Transverse colon (tissue), 4 donors: Measurements from ENCODE around the gene CABLES2. TPM values are rescaled to one million over a fixed set of nuclear protein-coding genes. Genes with fewer than 3 reads are reported as not detected.

ENCODE experiments used
- DNase-seq: peaks from one replicate; pipeline ENCODE4 v3.0.0-alpha.2; 2019
- H3K27ac ChIP-seq, 4 donors: fragments of 200-600 bp; sonication (generic); 2 replicates each; pipeline ENCODE4 v1.5.1; 2016 to 2018; ENCODE audit warnings: inconsistent platforms in 4 of 4
- H3K27me3 ChIP-seq: fragments of 200-600 bp; sonication (generic); 2 replicates; pipeline ENCODE4 v1.5.1; 2017; ENCODE audit warnings: inconsistent platforms
- H3K36me3 ChIP-seq, 4 donors: fragments of 200-600 bp; sonication (generic); 2 replicates each; pipeline ENCODE4 v1.5.1; 2017 to 2019; ENCODE audit warnings: inconsistent platforms in 4 of 4
- H3K4me1 ChIP-seq, 4 donors: fragments of 200-600 bp; sonication (generic); 2 replicates each; pipeline ENCODE4 v1.5.1; 2017 to 2020; ENCODE audit warnings: inconsistent platforms in 4 of 4
- H3K4me3 ChIP-seq, 4 donors: fragments of 200-600 bp; sonication (generic); 1 replicate in 1 of 4; 2 replicates in 3 of 4; pipeline versions ENCODE4 v1.5.1 to v1.6.1; 2017 to 2019; ENCODE audit warnings: inconsistent platforms in 4 of 4
- H3K9me3 ChIP-seq, 2 donors: fragments of 200-600 bp; sonication (generic); 2 replicates each; pipeline ENCODE4 v1.5.1; 2017 to 2019; ENCODE audit warnings: inconsistent platforms in 2 of 2
- CTCF ChIP-seq, 5 experiments: fragments of 200-600 bp in 3 of 5; fragments of 450-650 bp in 2 of 5; sonication (generic) in 3 of 5; IDR thresholded peaks; 1 replicate in 2 of 5; 2 replicates in 3 of 5; pipeline ENCODE4 v1.5.1; 2016 to 2017; ENCODE audit warnings: antibody characterized with exemption in 5 of 5, inconsistent platforms in 3 of 5, mild to moderate bottlenecking in 2 of 5, moderate library complexity in 1 of 5
- EP300 ChIP-seq: sonication (generic); formaldehyde crosslinking; IDR thresholded peaks from one replicate; pipeline ENCODE4 v1.6.1; 2017; ENCODE audit warnings: antibody characterized with exemption, low read depth
- POLR2A ChIP-seq: fragments of 450-650 bp; IDR thresholded peaks from one replicate; pipeline ENCODE4 v1.6.1; 2016; ENCODE audit warnings: antibody characterized with exemption, mild to moderate bottlenecking, moderate library complexity
- POLR2AphosphoS5 ChIP-seq, 3 donors: sonication (generic); formaldehyde crosslinking; IDR thresholded peaks; one replicate each; pipeline ENCODE4 v1.6.1; 2016; ENCODE audit warnings: antibody characterized with exemption in 3 of 3
- WGBS, 2 donors: methylation state at CpG; one replicate each; pipeline ENCODE4 v1.1.5; 2018; ENCODE audit warnings: low coverage in 1 of 2; 5-methylcytosine and 5-hydroxymethylcytosine counted together
- in situ Hi-C, 4 donors: fragments of 200-750 bp; cut with MboI; loops; one replicate each; pipeline versions ENCODE4 v1.15.0 to v1.15.1; 2017; ENCODE audit warnings: low sequenced_read_pairs in 3 of 4, low pct_ligation_motif_present in 1 of 4, low pct_unique_long_range_greater_than_20kb in 1 of 4
- intact Hi-C: fragments of 100-400 bp; cut with DNase I; formaldehyde crosslinking; loops from one replicate; pipeline ENCODE4 v1.15.1; 2023; ENCODE audit warnings: low total_unique reads
- total RNA-seq, 4 donors: library from RNA; depleted of rRNA; stranded (reverse); fragments of >200 nt; gene quantifications; one replicate each; pipeline ENCODE4 v1.1.0, GENCODE V29; 2016

Gene CABLES2
- total RNA-seq, 4 donors from 2014 or later: 3.7 to 10.1 (median 8.5) TPM

- no peak for TF ChIP-seq EP300
- no peak for TF ChIP-seq CTCF (IDR thresholded peaks at IDR 0.05)
- TF ChIP-seq POLR2AphosphoS5 (IDR thresholded peaks at IDR 0.05): no peak
- no peak for TF ChIP-seq POLR2A
- Histone ChIP-seq H3K27me3 (no peaks in the 10 kb centered on the region), H3K4me3 (no peak overlapping the region), H3K27ac (no peak overlapping the region), H3K4me1 (peaks cover 0 to 3% (median under 1%) of the 10 kb centered on the region in 4 donors), H3K36me3 (no peaks in the 10 kb centered on the region), H3K9me3 (no peaks in the 10 kb centered on the region)
- 85 to 89% methylated on average over 8 to 10 of the region's 10 CpGs for WGBS, 2 donors
- DNase-seq: no peak
- intact Hi-C loops (no loop called here), in situ Hi-C loops (no loop called here)
Measured at GRCh38 chr20:62400541-62400940, 6.5 kb downstream of the CABLES2 start.

GRCh38 chr20:62400021-62400420, 7.1 kb downstream of the CABLES2 start:
- no peaks in the 10 kb centered on the region for H3K36me3 ChIP-seq
- TF ChIP-seq POLR2A (no peak), CTCF (IDR thresholded peaks at IDR 0.05) (no peak), POLR2AphosphoS5 (IDR thresholded peaks at IDR 0.05) (no peak), EP300 (no peak)
- H3K4me1 ChIP-seq: no peaks in the 10 kb centered on the region
- in situ Hi-C loops: no loop called here
- no peak for DNase-seq
- H3K9me3 ChIP-seq: no peaks in the 10 kb centered on the region
- 72 to 79% methylated on average over 3 to 7 of the region's 7 CpGs for WGBS, 2 donors
- no peak overlapping the region for H3K4me3 ChIP-seq
- H3K27ac ChIP-seq: no peak overlapping the region
- H3K27me3 ChIP-seq: no peaks in the 10 kb centered on the region
- intact Hi-C loops: no loop called here

- Histone ChIP-seq H3K27me3 (no peaks in the 10 kb centered on the region), H3K36me3 (no peaks in the 10 kb centered on the region), H3K9me3 (no peaks in the 10 kb centered on the region), H3K4me1 (no peaks in the 10 kb centered on the region), H3K27ac (no peak overlapping the region), H3K4me3 (no peak overlapping the region)
- intact Hi-C loops: no loop called here
- in situ Hi-C loops: no loop called here
- TF ChIP-seq EP300 (no peak), POLR2AphosphoS5 (IDR thresholded peaks at IDR 0.05) (no peak), CTCF (IDR thresholded peaks at IDR 0.05) (no peak), POLR2A (no peak)
- 92 to 95% methylated on average over 6 to 19 of the region's 19 CpGs for WGBS, 2 donors
- DNase-seq: no peak
Measured at GRCh38 chr20:62398120-62398821, 8.8 kb downstream of the CABLES2 start.

- in situ Hi-C loops (no loop called here), intact Hi-C loops (no loop called here)
- no peak overlapping the region for H3K27ac ChIP-seq
- no peak for DNase-seq
- H3K36me3 ChIP-seq: no peaks in the 10 kb centered on the region
- TF ChIP-seq POLR2AphosphoS5 (IDR thresholded peaks at IDR 0.05): no peak
- TF ChIP-seq EP300: no peak
- no peak for TF ChIP-seq POLR2A
- no peak for TF ChIP-seq CTCF (IDR thresholded peaks at IDR 0.05)
- WGBS, 2 donors: 94% methylated on average over 31 of the region's 35 CpGs; no CpG with 5 or more reads in 1 of the 2 donors
- no peaks in the 10 kb centered on the region for H3K4me1 ChIP-seq
- H3K9me3 ChIP-seq: no peaks in the 10 kb centered on the region
- H3K4me3 ChIP-seq: no peak overlapping the region
- H3K27me3 ChIP-seq: no peaks in the 10 kb centered on the region
Measured at GRCh38 chr20:62396367-62397239, 10.5 kb downstream of the CABLES2 start.
